Adrenal gland (tissue), 12 donors: ENCODE data around the gene PRPF19. TPM values are rescaled to one million over a fixed set of nuclear protein-coding genes. Genes with fewer than 3 reads are reported as not detected.

ENCODE experiments used
- DNase-seq, 7 donors: peaks; one replicate each; pipeline ENCODE4 v3.0.0-alpha.2; 2019 to 2020
- H3K27ac ChIP-seq, 5 donors: fragments of 200-600 bp; sonication (generic) in 4 of 5; 1 replicate in 3 of 5; 2 replicates in 2 of 5; pipeline versions ENCODE4 v1.5.1 to v1.8.0; 2016 to 2020; ENCODE audit warnings: mild to moderate bottlenecking in 1 of 5
- H3K27me3 ChIP-seq: fragments of 200-600 bp; 2 replicates; pipeline ENCODE4 v1.8.0; 2021
- H3K36me3 ChIP-seq, 2 donors: fragments of 200-600 bp; replicated peaks in 1 of 2; 1 replicate in 1 of 2; 2 replicates in 1 of 2; pipeline versions ENCODE4 v1.5.1 to v1.8.0; 2018 to 2022
- H3K4me1 ChIP-seq, 2 donors: fragments of 200-600 bp; replicated peaks in 1 of 2; 1 replicate in 1 of 2; 2 replicates in 1 of 2; pipeline versions ENCODE4 v1.5.1 to v1.8.0; 2018 to 2021
- H3K4me3 ChIP-seq, 4 donors: fragments of 200-600 bp; sonication (generic) in 3 of 4; one replicate each; pipeline ENCODE4 v1.5.1; 2016 to 2018
- H3K9me3 ChIP-seq, 3 donors: fragments of 200-600 bp; sonication (generic) in 1 of 3; replicated peaks in 1 of 3; 1 replicate in 2 of 3; 2 replicates in 1 of 3; pipeline versions ENCODE4 v1.5.1 to v1.8.0; 2016 to 2021
- POLR2A ChIP-seq, 2 donors: fragments of 450-650 bp; IDR thresholded peaks; one replicate each; pipeline ENCODE4 v1.6.1; 2017; ENCODE audit warnings: antibody characterized with exemption in 2 of 2, mild to moderate bottlenecking in 2 of 2, moderate library complexity in 1 of 2
- WGBS, 4 donors: extraction: QIAGEN DNeasy Blood & Tissue Kit in 2 of 4; methylation state at CpG; one replicate each; pipeline versions ENCODE4 v1.1.5 to v1.1.7; 2013 to 2017; 5-methylcytosine and 5-hydroxymethylcytosine counted together
- intact Hi-C, 2 donors: fragments of 100-400 bp; cut with DNase I; formaldehyde crosslinking; loops; one replicate each; pipeline versions ENCODE4 v1.14.1 to v1.15.0; 2022 to 2023
- polyA plus RNA-seq, 3 donors: library from polyadenylated mRNA; stranded (reverse); fragments of 200-250 nt in 2 of 3; fragments of 350-450 nt in 1 of 3; fragmentation: Illumina TruSeq in 1 of 3; extraction: RNeasy Lipid Tissue Mini Kit (QIAGEN cat#74804) in 1 of 3; gene quantifications; one replicate each; pipeline ENCODE4 v1.2.3, GENCODE V29; 2013 to 2014
- total RNA-seq, 9 donors: library from RNA; depleted of rRNA in 4 of 9; stranded (reverse); fragments of >200 nt in 4 of 9; fragments of 120-200 nt in 1 of 9; fragmentation: NEBNext Ultra II Directional in 1 of 9; extraction: Animal tissue kit (Norgen Biotek cat#: 25700) in 1 of 9; gene quantifications; one replicate each; pipeline versions ENCODE4 v1.1.0 to v1.2.4, GENCODE V29; 2013 to 2023
- TF ChIP-seq, protein P1 (sequence below), 6 experiments: fragments of 450-650 bp in 4 of 6; fragments of 200-600 bp in 2 of 6; sonication (generic) in 1 of 6; IDR thresholded peaks; 1 replicate in 5 of 6; 2 replicates in 1 of 6; pipeline versions ENCODE4 v1.5.1 to v1.8.0; 2016 to 2021; ENCODE audit warnings: antibody characterized with exemption in 6 of 6, mild to moderate bottlenecking in 2 of 6, moderate library complexity in 1 of 6
- donor health status: healthy with polysubstance abuse.
- donor health status: Bipolar disorder and iron deficiency.
- donor health status: DM: yes; HTN: yes; CAD: no.
- donor health status: DM: no; HTN: no; CAD: no.
- donor health status: DM: no; HTN: no; CAD: no.
- donor health status: DM: yes; HTN: yes; CAD: no.

Gene PRPF19
- total and polyA plus RNA-seq, 12 donors = 45.5 to 129 (median 100.0) TPM

DNA sequence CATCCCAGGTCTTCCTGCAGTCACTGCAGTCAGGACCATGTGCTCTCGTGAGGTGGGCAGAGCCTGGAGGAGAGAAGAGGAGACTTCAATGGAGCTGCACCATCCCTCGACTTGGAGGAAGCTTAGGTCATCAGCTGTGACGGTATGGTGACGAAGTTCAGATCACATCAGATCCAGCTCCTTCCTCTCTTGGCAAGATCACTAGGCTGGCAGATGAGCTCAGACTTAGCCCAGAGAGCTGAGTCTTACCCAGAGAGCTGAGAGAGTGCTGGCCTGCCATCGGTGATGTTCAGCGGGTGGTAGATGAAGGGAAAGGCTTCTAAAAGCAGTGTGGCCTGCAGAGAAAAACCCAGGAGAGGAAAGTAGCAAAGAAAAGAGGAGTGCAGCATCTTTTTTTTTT lies 47.4 kb upstream of the PRPF19 start:
- Histone ChIP-seq H3K4me3 (no peak overlapping the region), H3K36me3 (no peaks in the 10 kb centered on the region), H3K9me3 (no peaks in the 10 kb centered on the region), H3K4me1 (no peaks in the 10 kb centered on the region), H3K27me3 (peaks cover 4% of the 10 kb centered on the region), H3K27ac (peak overlapping the region in 1 of 5 donors; percentile 91)
- intact Hi-C loops = no loop called here
- WGBS, 4 donors = 71 to 88% (median 78%) methylated on average over 6 of the region's 6 CpGs
- peak in 1 of 7 donors; percentile 31 for DNase-seq
- TF ChIP-seq POLR2A (IDR thresholded peaks at IDR 0.05) = no peak
- TF ChIP-seq, protein P1, sequence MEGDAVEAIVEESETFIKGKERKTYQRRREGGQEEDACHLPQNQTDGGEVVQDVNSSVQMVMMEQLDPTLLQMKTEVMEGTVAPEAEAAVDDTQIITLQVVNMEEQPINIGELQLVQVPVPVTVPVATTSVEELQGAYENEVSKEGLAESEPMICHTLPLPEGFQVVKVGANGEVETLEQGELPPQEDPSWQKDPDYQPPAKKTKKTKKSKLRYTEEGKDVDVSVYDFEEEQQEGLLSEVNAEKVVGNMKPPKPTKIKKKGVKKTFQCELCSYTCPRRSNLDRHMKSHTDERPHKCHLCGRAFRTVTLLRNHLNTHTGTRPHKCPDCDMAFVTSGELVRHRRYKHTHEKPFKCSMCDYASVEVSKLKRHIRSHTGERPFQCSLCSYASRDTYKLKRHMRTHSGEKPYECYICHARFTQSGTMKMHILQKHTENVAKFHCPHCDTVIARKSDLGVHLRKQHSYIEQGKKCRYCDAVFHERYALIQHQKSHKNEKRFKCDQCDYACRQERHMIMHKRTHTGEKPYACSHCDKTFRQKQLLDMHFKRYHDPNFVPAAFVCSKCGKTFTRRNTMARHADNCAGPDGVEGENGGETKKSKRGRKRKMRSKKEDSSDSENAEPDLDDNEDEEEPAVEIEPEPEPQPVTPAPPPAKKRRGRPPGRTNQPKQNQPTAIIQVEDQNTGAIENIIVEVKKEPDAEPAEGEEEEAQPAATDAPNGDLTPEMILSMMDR (IDR thresholded peaks at IDR 0.05) = no peak

DNA sequence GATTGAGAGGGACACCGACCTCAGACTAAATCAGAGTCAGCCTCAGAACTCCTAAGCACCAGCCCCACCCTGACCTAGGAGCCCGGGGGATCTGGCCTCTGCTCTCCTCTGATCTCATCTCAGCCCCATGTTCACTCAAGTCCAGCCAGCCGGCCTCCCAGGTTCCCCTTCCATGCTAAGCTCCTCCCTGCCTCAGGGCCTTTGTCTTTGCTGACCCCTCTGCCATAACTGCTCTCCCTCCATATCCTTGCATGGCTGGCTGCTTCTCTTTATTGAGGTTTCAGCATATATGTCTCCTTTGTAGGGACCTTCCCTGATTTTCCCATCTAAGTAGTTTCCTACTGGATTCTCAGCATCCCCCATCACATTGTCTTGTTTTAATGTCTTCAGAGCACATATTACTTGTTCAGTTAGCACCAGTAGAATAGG lies 46.4 kb upstream of the PRPF19 start:
- H3K27ac ChIP-seq = peak overlapping the region; percentile 1 to 91 (median 73)
- intact Hi-C loops = no loop called here
- H3K36me3 ChIP-seq = no peaks in the 10 kb centered on the region
- TF ChIP-seq, protein P1 (IDR thresholded peaks at IDR 0.05) = no peak
- no peak for TF ChIP-seq POLR2A (IDR thresholded peaks at IDR 0.05)
- no peaks in the 10 kb centered on the region for H3K9me3 ChIP-seq
- DNase-seq = no peak
- H3K4me3 ChIP-seq = peak overlapping the region in 1 of 4 donors; percentile 62
- 31 to 71% (median 55%) methylated on average over 1 to 3 of the region's 3 CpGs for WGBS, 4 donors
- H3K27me3 ChIP-seq = peaks cover 4% of the 10 kb centered on the region
- H3K4me1 ChIP-seq = no peaks in the 10 kb centered on the region

DNA sequence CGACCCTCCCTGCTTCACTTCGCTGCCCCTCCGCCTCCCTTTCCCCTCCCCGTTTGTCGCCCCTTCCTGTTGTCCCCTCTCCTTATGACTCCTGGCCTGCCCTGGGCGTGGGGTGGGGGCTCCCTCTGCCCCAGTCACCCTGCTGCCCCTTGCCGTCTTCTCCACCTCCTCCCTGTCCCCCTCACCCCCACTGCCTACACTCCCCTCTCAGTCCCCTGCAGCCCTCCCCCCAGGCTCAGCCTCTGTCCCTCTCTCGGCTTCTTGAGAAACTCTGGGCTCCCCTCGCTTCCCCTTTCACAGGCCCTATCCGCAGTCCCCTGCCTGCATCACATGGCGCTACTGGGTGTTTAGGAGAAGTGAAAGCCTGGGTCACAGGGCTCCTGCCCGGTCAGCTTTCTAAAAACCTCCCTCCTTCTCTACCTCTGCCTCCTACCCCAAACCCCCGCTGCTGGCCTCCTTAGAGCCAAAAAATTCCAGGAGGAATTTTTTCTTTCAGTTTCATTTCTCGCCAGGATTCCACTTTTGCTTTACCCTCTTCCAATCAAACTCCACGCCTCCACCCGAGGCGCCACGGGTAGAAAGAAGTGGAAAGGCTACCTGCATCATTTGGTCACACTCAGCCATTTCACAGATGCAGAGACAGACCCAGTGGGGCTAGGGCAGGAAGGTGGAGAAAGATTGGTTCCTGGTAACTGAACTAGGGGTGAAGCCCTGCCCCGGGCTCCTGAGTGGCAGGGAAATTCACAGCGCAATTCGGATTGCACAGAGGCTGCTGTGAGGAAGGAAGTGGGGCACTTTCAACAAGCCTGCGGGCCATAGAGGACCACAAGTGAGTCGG lies 45.7 kb upstream of the PRPF19 start, which contains the start of gene SLC15A3:
Gene SLC15A3, minus strand, starts transcription at position 273 of the 838 bp plus-strand sequence. CDS start 625 bp downstream, outside the sequence.
- DNase-seq = peak; percentile 56 to 78 (median 63)
- Histone ChIP-seq H3K9me3 (no peaks in the 10 kb centered on the region), H3K4me3 (peak within 1 kb of the TSS; percentile 16 to 62 (median 28)), H3K27me3 (peaks cover 4% of the 10 kb centered on the region), H3K4me1 (no peaks in the 10 kb centered on the region), H3K36me3 (no peaks in the 10 kb centered on the region), H3K27ac (peak within 1 kb of the TSS; percentile 1 to 91 (median 74))
- intact Hi-C loops = no loop called here
- 43 to 52% (median 45%) methylated on average over 18 to 23 of the region's 23 CpGs for WGBS, 4 donors
- TF ChIP-seq, protein P1 (IDR thresholded peaks at IDR 0.05) = no peak
- peak in 1 of 2 donors; percentile 9 for TF ChIP-seq POLR2A (IDR thresholded peaks at IDR 0.05)

DNA sequence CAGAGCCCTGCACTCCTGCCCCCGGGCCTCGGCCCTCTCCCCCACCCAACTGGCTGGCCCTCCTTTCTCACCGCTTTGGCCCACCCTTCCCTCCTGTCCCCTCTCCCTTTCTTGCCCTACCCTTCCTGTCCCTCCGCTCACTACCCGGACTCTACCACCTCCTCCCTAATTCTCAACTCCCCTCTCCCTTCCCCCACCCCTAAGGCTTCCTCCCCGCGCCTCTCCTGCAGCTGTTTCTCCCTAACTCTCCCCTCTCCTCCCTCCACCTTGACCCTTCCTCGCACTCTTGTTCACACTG lies 45.2 kb upstream of the PRPF19 start:
- H3K36me3 ChIP-seq = no peaks in the 10 kb centered on the region
- no peak for TF ChIP-seq POLR2A (IDR thresholded peaks at IDR 0.05)
- H3K27me3 ChIP-seq = peaks cover 4% of the 10 kb centered on the region
- peak overlapping the region in 2 of 4 donors; percentile 9 to 62 for H3K4me3 ChIP-seq
- H3K9me3 ChIP-seq = no peaks in the 10 kb centered on the region
- intact Hi-C loops = no loop called here
- H3K27ac ChIP-seq = peak overlapping the region in 4 of 5 donors; percentile 64 to 91 (median 76)
- no peak for DNase-seq
- no peaks in the 10 kb centered on the region for H3K4me1 ChIP-seq
- WGBS, 4 donors = 22 to 35% (median 26%) methylated on average over 7 to 8 of the region's 8 CpGs
